B cell (primary cell): ENCODE data around the gene EXOC3L1. TPM values are rescaled to one million over a fixed set of nuclear protein-coding genes. Genes with fewer than 3 reads are reported as not detected.

Source experiments
- ATAC-seq: fragments of 200-7000 bp; cut with Tn5 transposase; one replicate; pipeline ENCODE4 v1.10.0; 2021; ENCODE audit warnings: low read depth, mild to moderate bottlenecking, moderate number of reproducible peaks, moderate library complexity
- CTCF ChIA-PET: fragments of 350-600 bp; sonication (Branson Sonifier 250); formaldehyde crosslinking; loops from one replicate; lab custom pipeline; 2021; ENCODE audit warnings: antibody characterized with exemption, inconsistent platforms; lab: Charles Lee
- POLR2A ChIA-PET: fragments of 350-600 bp; sonication (Branson Sonifier 250); formaldehyde crosslinking; loops from one replicate; lab custom pipeline; 2021; ENCODE audit warnings: antibody characterized with exemption; lab: Charles Lee
- DNase-seq: peaks from one replicate; pipeline ENCODE4 v3.0.0; 2013
- H2AFZ ChIP-seq: 2 replicates; pipeline ENCODE4 v1.6.1; 2012; ENCODE audit warnings: mild to moderate bottlenecking, low read depth, low read length; ENCODE audit not compliant: insufficient read depth, poor library complexity, severe bottlenecking
- H3K27ac ChIP-seq, 2 donors: 1 replicate in 1 of 2; 2 replicates in 1 of 2; pipeline ENCODE4 v1.5.1; 2012 to 2013; ENCODE audit warnings: low read length in 2 of 2, mild to moderate bottlenecking in 2 of 2, moderate library complexity in 1 of 2
- H3K27me3 ChIP-seq, 4 experiments: fragments of 200-600 bp in 1 of 4; sonication (generic) in 1 of 4; replicated peaks in 1 of 4; 1 replicate in 2 of 4; 2 replicates in 2 of 4; pipeline versions ENCODE4 v1.6.1 to v1.7.0; 2013 to 2016; ENCODE audit warnings: low read length in 3 of 4, mild to moderate bottlenecking in 2 of 4, mixed read lengths in 1 of 4, moderate library complexity in 1 of 4; ENCODE audit not compliant: insufficient read depth in 4 of 4, control insufficient read depth in 3 of 4; ENCODE audit errors: control extremely low read depth in 1 of 4
- H3K36me3 ChIP-seq, 2 experiments: replicated peaks in 1 of 2; 1 replicate in 1 of 2; 2 replicates in 1 of 2; pipeline versions ENCODE4 v1.6.1 to v1.7.1; 2013; ENCODE audit warnings: low read length in 1 of 2; ENCODE audit not compliant: insufficient read depth in 2 of 2, control insufficient read depth in 1 of 2; ENCODE audit errors: control extremely low read depth in 1 of 2, extremely low read depth in 1 of 2
- H3K4me1 ChIP-seq, 2 donors: fragments of 200-600 bp in 1 of 2; sonication (generic) in 1 of 2; 1 replicate in 1 of 2; 2 replicates in 1 of 2; pipeline versions ENCODE4 v1.5.1 to v1.6.1; 2013 to 2017; ENCODE audit warnings: low read length in 2 of 2; ENCODE audit not compliant: control insufficient read depth in 2 of 2, insufficient read depth in 2 of 2
- H3K4me2 ChIP-seq: replicated peaks from 2 replicates; pipeline ENCODE3; 2012; ENCODE audit warnings: mild to moderate bottlenecking, low read depth, low read length; ENCODE audit not compliant: poor library complexity, severe bottlenecking
- H3K4me3 ChIP-seq, 5 experiments: fragments of 200-600 bp in 1 of 5; sonication (generic) in 1 of 5; 1 replicate in 3 of 5; 2 replicates in 2 of 5; pipeline versions ENCODE4 v1.5.1 to v1.7.0; 2011 to 2016; ENCODE audit warnings: low read length in 4 of 5, mild to moderate bottlenecking in 4 of 5, low read depth in 2 of 5, control low read depth in 1 of 5, moderate library complexity in 1 of 5; ENCODE audit not compliant: insufficient read depth in 1 of 5; ENCODE audit errors: control extremely low read depth in 1 of 5, extremely low read depth in 1 of 5
- H3K79me2 ChIP-seq: fragments of 200-600 bp; sonication (generic); one replicate; pipeline ENCODE4 v1.6.0; 2016; ENCODE audit warnings: low read length; ENCODE audit not compliant: control insufficient read depth, insufficient read depth
- H3K9ac ChIP-seq: fragments of 200-600 bp; sonication (generic); 2 replicates; pipeline ENCODE4 v1.6.1; 2017; ENCODE audit warnings: mild to moderate bottlenecking, low read length, moderate library complexity
- H3K9me3 ChIP-seq, 3 donors: one replicate each; pipeline versions ENCODE4 v1.6.1 to v1.7.1; 2013; ENCODE audit warnings: low read length in 2 of 3; ENCODE audit not compliant: control insufficient read depth in 2 of 3, insufficient read depth in 1 of 3; ENCODE audit errors: control extremely low read depth in 1 of 3
- H4K20me1 ChIP-seq: 2 replicates; pipeline ENCODE4 v1.6.0; 2012; ENCODE audit warnings: mild to moderate bottlenecking, low read length; ENCODE audit not compliant: insufficient read depth, control insufficient read depth, poor library complexity, severe bottlenecking
- H3K27ac Mint-ChIP-seq: one replicate; pipeline ENCODE4 v1.8.0; 2021; ENCODE audit warnings: mixed read lengths
- H3K27me3 Mint-ChIP-seq: one replicate; pipeline ENCODE4 v1.8.0; 2021; ENCODE audit warnings: mixed read lengths
- H3K4me1 Mint-ChIP-seq: one replicate; pipeline ENCODE4 v1.8.0; 2021; ENCODE audit warnings: mixed read lengths
- H3K4me3 Mint-ChIP-seq: one replicate; pipeline ENCODE4 v1.8.0; 2021; ENCODE audit warnings: mixed read lengths
- H3K9me3 Mint-ChIP-seq: one replicate; pipeline ENCODE4 v1.8.0; 2022; ENCODE audit warnings: mixed read lengths; ENCODE audit not compliant: insufficient read depth
- CTCF ChIP-seq: fragments of 200-600 bp; IDR thresholded peaks from one replicate; pipeline ENCODE4 v1.8.0; 2022; ENCODE audit warnings: antibody characterized with exemption, mild to moderate bottlenecking
- EZH2 ChIP-seq: IDR thresholded peaks from 2 replicates; pipeline ENCODE4 v1.6.1; 2012; ENCODE audit warnings: borderline replicate concordance, low read depth, mild to moderate bottlenecking, moderate library complexity, low read length; ENCODE audit not compliant: insufficient read depth, poor library complexity, severe bottlenecking
- WGBS: methylation state at CpG from one replicate; pipeline ENCODE4 v1.1.5; 2013; ENCODE audit warnings: missing lambda C conversion rate; ENCODE audit not compliant: insufficient coverage; 5-methylcytosine and 5-hydroxymethylcytosine counted together
- intact Hi-C: fragments of 100-400 bp; cut with micrococcal nuclease; formaldehyde crosslinking; loops from one replicate; pipeline ENCODE4 v1.10.0; 2022
- polyA plus RNA-seq: library from polyadenylated mRNA; depleted of rRNA; stranded (reverse); fragments of >200 nt; gene quantifications from 2 replicates; pipeline ENCODE4 v1.2.3, GENCODE V29; 2012
- total RNA-seq, 2 donors: library from RNA; stranded (reverse); fragments of 120-200 nt in 1 of 2; gene quantifications; 1 replicate in 1 of 2; 2 replicates in 1 of 2; pipeline versions ENCODE4 v1.2.3 to v1.2.4, GENCODE V29; 2013 to 2022

The EXOC3L1 gene
- total and polyA plus RNA-seq, 2 donors (not counting 1 experiment from before 2014, with no cell fraction given): not detected

- H3K36me3 ChIP-seq: peaks cover 0 to 48% of the 10 kb centered on the region in 2 experiments
- DNase-seq (no peak), ATAC-seq (no peak)
- H3K4me1 ChIP-seq: no peaks in the 10 kb centered on the region
- H3K4me2 ChIP-seq: no peak overlapping the region
- no peaks in the 10 kb centered on the region for H3K9me3 ChIP-seq
- Mint-ChIP-seq H3K4me1 (no peaks in the 10 kb centered on the region), H3K27me3 (no peaks in the 10 kb centered on the region), H3K9me3 (no peaks in the 10 kb centered on the region), H3K4me3 (no peak overlapping the region), H3K27ac (peak overlapping the region; percentile 1)
- H4K20me1 ChIP-seq: no peaks in the 10 kb centered on the region
- H3K9ac ChIP-seq: no peak overlapping the region
- H3K4me3 ChIP-seq: no peak overlapping the region
- 92% methylated on average over 17 of the region's 17 CpGs for WGBS
- POLR2A ChIA-PET: no interaction called here
- H3K79me2 ChIP-seq: peaks cover 4% of the 10 kb centered on the region
- intact Hi-C loops: no loop called here
- H3K27me3 ChIP-seq: no peaks in the 10 kb centered on the region
- no peak for TF ChIP-seq EZH2
- TF ChIP-seq CTCF: no peak
- no peak overlapping the region for H3K27ac ChIP-seq
- CTCF ChIA-PET: no interaction called here
- H2AFZ ChIP-seq: no peak overlapping the region
Measured at GRCh38 chr16:67235816-67236562, 46.1 kb upstream of the EXOC3L1 start.

GRCh38 chr16:67234180-67234597 lies 44.3 kb upstream of the EXOC3L1 start:
- H3K4me1 Mint-ChIP-seq: no peaks in the 10 kb centered on the region
- POLR2A ChIA-PET: no interaction called here
- CTCF ChIA-PET: interaction anchor here (1.5 kb wide), 1 partner anchor 11 kb away, joined by 4 read pairs; no protein-coding TSS in a partner anchor
- H3K4me1 ChIP-seq: no peaks in the 10 kb centered on the region
- WGBS: 98% methylated on average over 10 of the region's 10 CpGs
- H3K79me2 ChIP-seq: peaks cover 4% of the 10 kb centered on the region
- H3K9me3 Mint-ChIP-seq: no peaks in the 10 kb centered on the region
- no peaks in the 10 kb centered on the region for H3K9me3 ChIP-seq
- no peak overlapping the region for H3K9ac ChIP-seq
- H2AFZ ChIP-seq: no peak overlapping the region
- no peak overlapping the region for H3K4me3 Mint-ChIP-seq
- intact Hi-C loops: no loop called here
- no peak overlapping the region for H3K4me2 ChIP-seq
- no peak overlapping the region for H3K27ac Mint-ChIP-seq
- H3K36me3 ChIP-seq: peaks cover 0 to 62% of the 10 kb centered on the region in 2 experiments
- ATAC-seq (no peak), DNase-seq (no peak)
- H3K27me3 ChIP-seq: no peaks in the 10 kb centered on the region
- no peak overlapping the region for H3K27ac ChIP-seq
- H3K27me3 Mint-ChIP-seq: no peaks in the 10 kb centered on the region
- no peak overlapping the region for H3K4me3 ChIP-seq
- TF ChIP-seq CTCF (no peak), EZH2 (no peak)
- no peaks in the 10 kb centered on the region for H4K20me1 ChIP-seq
